Left lung (tissue), 10 donors: ENCODE measurements around the gene PPIL1. TPM values are rescaled to one million over a fixed set of nuclear protein-coding genes. Genes with fewer than 3 reads are reported as not detected.
"Not testable (repeated sequence)": the region's sequence is repeated elsewhere in the genome, so short reads cannot be mapped to it uniquely, and the experiment has no call there.

Source experiments
- ATAC-seq: fragments of 200-7000 bp; cut with Tn5 transposase; one replicate; pipeline ENCODE4 v1.9.1; 2020; ENCODE audit warnings: moderate library complexity
- DNase-seq, 4 donors: peaks; one replicate each; pipeline ENCODE4 v3.0.0-alpha.2; 2013 to 2020
- H3K27ac ChIP-seq, 2 donors: fragments of 200-600 bp; sonication (generic) in 1 of 2; one replicate each; pipeline versions ENCODE4 v1.5.0 to v1.8.0; 2020 to 2021
- H3K27me3 ChIP-seq, 2 donors: fragments of 200-600 bp; sonication (generic) in 1 of 2; one replicate each; pipeline versions ENCODE4 v1.5.0 to v1.8.0; 2020 to 2021
- H3K36me3 ChIP-seq, 2 donors: fragments of 200-600 bp; sonication (generic) in 1 of 2; one replicate each; pipeline versions ENCODE4 v1.5.0 to v1.8.0; 2020 to 2021
- H3K4me1 ChIP-seq, 2 donors: fragments of 200-600 bp; one replicate each; pipeline ENCODE4 v1.8.0; 2021
- H3K4me3 ChIP-seq, 2 donors: fragments of 200-600 bp; sonication (generic) in 1 of 2; one replicate each; pipeline versions ENCODE4 v1.5.0 to v1.8.0; 2020 to 2021; ENCODE audit warnings: mild to moderate bottlenecking in 1 of 2
- H3K9me3 ChIP-seq, 2 donors: fragments of 200-600 bp; sonication (generic) in 1 of 2; one replicate each; pipeline versions ENCODE4 v1.5.0 to v1.8.0; 2020 to 2021
- intact Hi-C, 2 donors: fragments of 100-400 bp; cut with DNase I; formaldehyde crosslinking; loops; one replicate each; pipeline versions ENCODE4 v1.11.2 to v1.14.2; 2022
- polyA plus RNA-seq, 6 donors: library from polyadenylated mRNA; unstranded; fragments of 120-200 nt; gene quantifications; one replicate each; pipeline ENCODE4 v1.2.1, GENCODE V29; 2013; ENCODE audit not compliant: insufficient read length in 6 of 6
- total RNA-seq, 2 donors: library from RNA; stranded (reverse); fragmentation: NEBNext Ultra II Directional; extraction: Animal tissue kit (Norgen Biotek cat#: 25700); gene quantifications; one replicate each; pipeline ENCODE4 v1.2.1, GENCODE V29; 2021
- TF ChIP-seq, protein P1 (sequence below), 2 donors: fragments of 200-600 bp; sonication (generic) in 1 of 2; IDR thresholded peaks; one replicate each; pipeline versions ENCODE4 v1.5.0 to v1.8.0; 2021; ENCODE audit warnings: antibody characterized with exemption in 2 of 2
- donor health status: DM: no; HTN: yes; CAD: no.
- donor health status: DM: no; HTN: no; CAD: no.

PPIL1 gene
- total and polyA plus RNA-seq, 8 donors = 19.6 to 45.3 (median 34.5) TPM

DNA sequence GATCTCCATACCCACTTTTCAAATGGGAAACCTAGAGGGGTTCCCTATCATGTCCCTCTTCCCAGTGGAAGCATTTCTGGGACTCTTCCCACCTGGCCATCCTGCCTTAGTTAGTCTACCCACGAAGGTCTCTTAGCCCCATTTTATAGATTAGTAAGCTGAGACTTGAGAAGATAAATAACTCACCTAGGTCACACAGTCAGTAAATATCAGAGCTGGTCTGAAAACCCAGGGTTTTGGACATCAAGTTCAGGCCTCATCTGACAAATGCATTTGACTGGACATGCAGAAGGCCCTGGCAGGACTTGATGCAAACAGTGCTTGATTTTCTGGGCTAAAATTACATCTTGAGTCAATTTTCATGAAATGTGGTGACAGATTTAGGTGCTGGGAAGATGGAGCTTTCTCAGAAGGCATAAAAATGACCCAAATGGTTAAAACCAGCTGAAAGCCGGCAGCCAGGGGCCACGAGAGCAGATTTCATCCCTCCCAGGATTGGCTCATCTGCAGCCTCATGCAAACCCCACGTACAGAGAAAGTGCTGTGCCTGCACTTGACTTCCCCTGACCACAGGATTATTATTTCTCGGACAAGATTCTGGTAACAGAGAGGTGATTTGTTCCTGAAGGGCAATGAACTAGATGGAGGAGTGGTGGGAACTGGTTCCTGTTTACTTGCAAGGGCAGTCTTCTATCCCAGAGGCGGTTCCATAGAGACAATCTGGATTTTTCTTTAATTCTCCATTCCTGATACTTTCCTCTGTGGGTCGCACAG is 58.5 kb downstream of the PPIL1 start:
- Histone ChIP-seq H3K27me3 (no peaks in the 10 kb centered on the region), H3K27ac (no peak overlapping the region), H3K4me1 (no peaks in the 10 kb centered on the region), H3K9me3 (no peaks in the 10 kb centered on the region), H3K36me3 (no peaks in the 10 kb centered on the region), H3K4me3 (no peak overlapping the region)
- DNase-seq (no peak), ATAC-seq (no peak)
- TF ChIP-seq, protein P1, sequence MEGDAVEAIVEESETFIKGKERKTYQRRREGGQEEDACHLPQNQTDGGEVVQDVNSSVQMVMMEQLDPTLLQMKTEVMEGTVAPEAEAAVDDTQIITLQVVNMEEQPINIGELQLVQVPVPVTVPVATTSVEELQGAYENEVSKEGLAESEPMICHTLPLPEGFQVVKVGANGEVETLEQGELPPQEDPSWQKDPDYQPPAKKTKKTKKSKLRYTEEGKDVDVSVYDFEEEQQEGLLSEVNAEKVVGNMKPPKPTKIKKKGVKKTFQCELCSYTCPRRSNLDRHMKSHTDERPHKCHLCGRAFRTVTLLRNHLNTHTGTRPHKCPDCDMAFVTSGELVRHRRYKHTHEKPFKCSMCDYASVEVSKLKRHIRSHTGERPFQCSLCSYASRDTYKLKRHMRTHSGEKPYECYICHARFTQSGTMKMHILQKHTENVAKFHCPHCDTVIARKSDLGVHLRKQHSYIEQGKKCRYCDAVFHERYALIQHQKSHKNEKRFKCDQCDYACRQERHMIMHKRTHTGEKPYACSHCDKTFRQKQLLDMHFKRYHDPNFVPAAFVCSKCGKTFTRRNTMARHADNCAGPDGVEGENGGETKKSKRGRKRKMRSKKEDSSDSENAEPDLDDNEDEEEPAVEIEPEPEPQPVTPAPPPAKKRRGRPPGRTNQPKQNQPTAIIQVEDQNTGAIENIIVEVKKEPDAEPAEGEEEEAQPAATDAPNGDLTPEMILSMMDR (IDR thresholded peaks at IDR 0.05) = no peak
- intact Hi-C loops = no loop called here

DNA sequence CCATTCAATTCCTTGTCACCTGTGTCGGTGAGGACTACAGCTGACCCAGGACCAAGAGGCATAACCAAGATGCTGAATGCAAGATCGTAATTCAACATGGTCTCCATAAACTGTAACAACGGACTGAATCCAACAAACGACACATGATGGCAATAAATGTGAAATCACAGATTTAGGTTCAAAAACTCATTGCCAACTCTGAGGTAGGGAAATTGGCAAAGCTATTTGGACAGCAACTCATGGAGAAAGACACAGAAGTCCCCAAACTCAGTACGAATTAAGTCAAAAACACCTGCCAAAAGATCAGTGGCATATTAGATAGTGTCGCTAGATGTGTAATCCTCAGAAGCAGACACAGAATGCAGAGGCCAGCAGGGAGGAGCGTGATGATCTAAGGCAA is 60.4 kb downstream of the PPIL1 start:
- intact Hi-C loops = no loop called here
- TF ChIP-seq, protein P1 (IDR thresholded peaks at IDR 0.05) = no peak
- H3K4me3 ChIP-seq = no peak overlapping the region
- H3K9me3 ChIP-seq = no peaks in the 10 kb centered on the region
- H3K36me3 ChIP-seq = no peaks in the 10 kb centered on the region
- no peak for ATAC-seq
- no peak for DNase-seq
- H3K27ac ChIP-seq = no peak overlapping the region
- no peaks in the 10 kb centered on the region for H3K27me3 ChIP-seq
- H3K4me1 ChIP-seq = no peaks in the 10 kb centered on the region

- Histone ChIP-seq H3K4me1 (no peaks in the 10 kb centered on the region), H3K36me3 (no peaks in the 10 kb centered on the region), H3K27ac (no peak overlapping the region), H3K27me3 (no peaks in the 10 kb centered on the region), H3K4me3 (no peak overlapping the region), H3K9me3 (no peaks in the 10 kb centered on the region)
- TF ChIP-seq, protein P1 (IDR thresholded peaks at IDR 0.05) = no peak
- intact Hi-C loops = no loop called here
- ATAC-seq (no peak), DNase-seq (no peak)
Observed at GRCh38 chr6:36813526-36813925, 61.1 kb downstream of the PPIL1 start.

GRCh38 chr6:36813047-36813446 is 61.6 kb downstream of the PPIL1 start:
- ATAC-seq, H3K36me3 ChIP-seq, H3K9me3 ChIP-seq, H3K4me1 ChIP-seq, H3K27me3 ChIP-seq, H3K27ac ChIP-seq, intact Hi-C loops, H3K4me3 ChIP-seq, DNase-seq: not testable (repeated sequence)

GRCh38 chr6:36809941-36810803 is 64.4 kb downstream of the PPIL1 start:
- ATAC-seq = no peak
- TF ChIP-seq, protein P1 (IDR thresholded peaks at IDR 0.05) = no peak
- peaks cover 0 to 5% of the 10 kb centered on the region in 2 donors for H3K27me3 ChIP-seq

More at GRCh38 chr6:36809941-36810803, 64.4 kb downstream of the PPIL1 start:
- DNase-seq = no peak
- Histone ChIP-seq H3K27ac (no peak overlapping the region), H3K36me3 (no peaks in the 10 kb centered on the region), H3K9me3 (no peaks in the 10 kb centered on the region), H3K4me1 (no peaks in the 10 kb centered on the region), H3K4me3 (no peak overlapping the region)
- intact Hi-C loops = no loop called here
